Ammon's horn (tissue), 1 donor: ENCODE results near the gene GPR32.
"Not testable (repeated sequence)": the region's sequence is repeated elsewhere in the genome, so short reads cannot be mapped to it uniquely, and the experiment has no call there.

Experiments
- DNase-seq: peaks from one replicate; pipeline ENCODE4 v3.0.0-alpha.2; 2016; ENCODE audit warnings: low spot score

The GPR32 gene

GRCh38 chr19:50801107-50801506, 30.8 kb downstream of the GPR32 start:
- no peak for DNase-seq

GRCh38 chr19:50803633-50804419, 33.6 kb downstream of the GPR32 start:
- no peak for DNase-seq

GRCh38 chr19:50804420-50805272, 34.4 kb downstream of the GPR32 start:
- peak; percentile 99 for DNase-seq

- DNase-seq = no peak
Observed at GRCh38 chr19:50808856-50809255, 38.6 kb downstream of the GPR32 start.

GRCh38 chr19:50811622-50812238, 41.5 kb downstream of the GPR32 start:
- not testable (repeated sequence) for DNase-seq

- no peak for DNase-seq
Observed at GRCh38 chr19:50812474-50812873, 42.2 kb downstream of the GPR32 start.

- DNase-seq = no peak
Observed at GRCh38 chr19:50814883-50815282, 44.6 kb downstream of the GPR32 start.

GRCh38 chr19:50815439-50815838, 45.2 kb downstream of the GPR32 start:
- no peak for DNase-seq

GRCh38 chr19:50817941-50818858, 47.9 kb downstream of the GPR32 start:
- no peak for DNase-seq

- DNase-seq = no peak
Observed at GRCh38 chr19:50818859-50819472, 48.7 kb downstream of the GPR32 start.

GRCh38 chr19:50819636-50820035, 49.4 kb downstream of the GPR32 start:
- no peak for DNase-seq

- no peak for DNase-seq
Observed at GRCh38 chr19:50820086-50820485, 49.8 kb downstream of the GPR32 start.

GRCh38 chr19:50820549-50821247, 50.4 kb downstream of the GPR32 start:
- DNase-seq = no peak

- no peak for DNase-seq
Observed at GRCh38 chr19:50821248-50821612, 51.0 kb downstream of the GPR32 start.
